Small intestine (tissue), 16 donors: Measurements from ENCODE around the gene SCG5. TPM values are rescaled to one million over a fixed set of nuclear protein-coding genes. Genes with fewer than 3 reads are reported as not detected.
"Not testable (repeated sequence)": the region's sequence is repeated elsewhere in the genome, so short reads cannot be mapped to it uniquely, and the experiment has no call there.

Experiments used
- DNase-seq, 2 donors: peaks; one replicate each; pipeline versions ENCODE4 v3.0.0 to v3.0.0-alpha.2; 2013
- FAIRE-seq: peaks from 2 replicates; lab custom pipeline; 2012; peaks lifted over from hg19 to GRCh38; lab: Jason Lieb, UNC
- H3K27ac ChIP-seq, 3 donors: one replicate each; pipeline ENCODE4 v1.5.1; 2013; ENCODE audit warnings: low read length in 2 of 3, mild to moderate bottlenecking in 2 of 3, control low read depth in 1 of 3, inconsistent platforms in 1 of 3, low read depth in 1 of 3, moderate library complexity in 1 of 3
- H3K27me3 ChIP-seq, 3 donors: one replicate each; pipeline ENCODE4 v1.6.1; 2013; ENCODE audit warnings: low read length in 3 of 3, inconsistent platforms in 1 of 3; ENCODE audit not compliant: control insufficient read depth in 3 of 3, insufficient read depth in 3 of 3
- H3K36me3 ChIP-seq, 3 donors: one replicate each; pipeline ENCODE4 v1.6.1; 2013; ENCODE audit warnings: low read length in 3 of 3, inconsistent platforms in 1 of 3, low read depth in 1 of 3, mild to moderate bottlenecking in 1 of 3, moderate library complexity in 1 of 3; ENCODE audit not compliant: control insufficient read depth in 3 of 3, insufficient read depth in 2 of 3
- H3K4me1 ChIP-seq, 3 donors: one replicate each; pipeline ENCODE4 v1.6.1; 2013; ENCODE audit warnings: low read length in 2 of 3, inconsistent platforms in 1 of 3, low read depth in 1 of 3, mild to moderate bottlenecking in 1 of 3, moderate library complexity in 1 of 3; ENCODE audit not compliant: control insufficient read depth in 3 of 3, insufficient read depth in 2 of 3
- H3K4me3 ChIP-seq, 3 donors: one replicate each; pipeline ENCODE4 v1.5.1; 2013; ENCODE audit warnings: low read length in 3 of 3, control low read depth in 1 of 3, inconsistent platforms in 1 of 3, low read depth in 1 of 3, mild to moderate bottlenecking in 1 of 3, moderate library complexity in 1 of 3
- H3K9me3 ChIP-seq, 2 donors: one replicate each; pipeline ENCODE4 v1.6.1; 2013; ENCODE audit warnings: low read depth in 1 of 2, low read length in 1 of 2; ENCODE audit not compliant: control insufficient read depth in 2 of 2, insufficient read depth in 1 of 2
- WGBS, 3 donors: extraction: QIAGEN DNeasy Blood & Tissue Kit; methylation state at CpG; one replicate each; pipeline ENCODE4 v1.1.7; 2013; 5-methylcytosine and 5-hydroxymethylcytosine counted together
- long read RNA-seq, 10 donors: transcript quantifications; one replicate each; lab custom pipeline, GENCODE V29; 2026
- polyA plus RNA-seq, 4 donors: library from polyadenylated mRNA; stranded (reverse) in 3 of 4; unstranded in 1 of 4; fragments of 200-250 nt in 3 of 4; fragments of 120-200 nt in 1 of 4; gene quantifications; one replicate each; pipeline versions ENCODE4 v1.2.1 to v1.2.3, GENCODE V29; 2013
- donor health status: healthy with polysubstance abuse.
- donor health status: control.
- donor health status: control.
- donor health status: Bipolar disorder and iron deficiency.
- donor health status: healthy.

SCG5 gene, protein sequence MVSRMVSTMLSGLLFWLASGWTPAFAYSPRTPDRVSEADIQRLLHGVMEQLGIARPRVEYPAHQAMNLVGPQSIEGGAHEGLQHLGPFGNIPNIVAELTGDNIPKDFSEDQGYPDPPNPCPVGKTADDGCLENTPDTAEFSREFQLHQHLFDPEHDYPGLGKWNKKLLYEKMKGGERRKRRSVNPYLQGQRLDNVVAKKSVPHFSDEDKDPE
- 10 to 100 TPM in 1 of 4 donors, 1 to 10 TPM in 3; 1.9 to 13.3 (median 6.3) TPM for polyA plus RNA-seq
- long read RNA-seq, donor 1: 0 reads
- long read RNA-seq, donor 2, partial matches to known transcripts: 0 of 1 reads
- long read RNA-seq, donor 2, other reads (novel, unspliced or antisense): 0 of 1 reads
- long read RNA-seq, donor 3, partial matches to known transcripts: 0 of 3 reads
- long read RNA-seq, donor 3, other reads (novel, unspliced or antisense): 0 of 3 reads
- long read RNA-seq, donor 4: 0 reads
- long read RNA-seq, donor 5, partial matches to known transcripts: 0 of 1 reads
- long read RNA-seq, donor 5, other reads (novel, unspliced or antisense): 0 of 1 reads
- long read RNA-seq, donor 6, partial matches to known transcripts: 0 of 7 reads
- long read RNA-seq, donor 6, other reads (novel, unspliced or antisense): 0 of 7 reads
- long read RNA-seq, donor 7: 0 reads
- long read RNA-seq, donor 8: 0 reads
- long read RNA-seq, donor 9, partial matches to known transcripts: 0 of 4 reads
- long read RNA-seq, donor 9, other reads (novel, unspliced or antisense): 0 of 4 reads
- long read RNA-seq, donor 10, transcript SCG5-201 (6 exons, 1,238 nt): minor isoform, 13 of 28 reads
- long read RNA-seq, donor 10, transcript SCG5-202 (6 exons, 1,235 nt): major isoform, 14 of 28 reads
- long read RNA-seq, donor 10, partial matches to known transcripts: 0 of 28 reads
- long read RNA-seq, donor 10, other reads (novel, unspliced or antisense): 0 of 28 reads

DNA sequence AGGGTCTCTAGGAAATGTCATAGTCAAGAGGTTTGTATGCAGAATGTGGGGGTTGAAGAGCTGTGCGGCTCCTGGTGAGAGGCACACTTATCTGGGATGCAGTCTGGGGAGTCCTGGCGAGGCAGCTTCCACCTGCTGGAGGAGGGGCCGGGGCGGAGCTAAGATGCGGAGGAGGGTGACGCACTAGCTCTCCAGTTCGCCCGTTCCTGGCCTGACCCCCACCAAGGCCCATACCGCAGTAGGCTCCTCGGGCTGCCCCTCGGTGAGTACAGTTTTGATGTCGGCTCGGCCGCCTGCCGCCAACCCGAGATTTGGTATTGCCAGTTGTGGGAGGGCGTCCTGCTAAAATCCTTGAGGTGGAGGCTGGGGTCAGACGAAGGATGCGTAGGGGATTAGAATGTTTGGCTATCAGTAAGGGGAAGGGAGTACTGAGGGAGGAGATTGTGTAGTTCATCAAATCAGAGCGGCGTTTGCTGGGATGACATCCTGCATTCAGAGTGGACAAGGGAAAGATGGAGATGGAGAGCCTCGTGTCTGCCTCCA is at the start of gene SCG5:
SCG5 (plus strand) TSS at position 194 of the 543 bp plus-strand sequence. CDS start 1,883 bp downstream, outside the sequence.
- Histone ChIP-seq H3K4me3 (peak within 1 kb of the TSS in 2 of 3 donors; percentile 31 to 40), H3K4me1 (no peaks in the 10 kb centered on the region), H3K27ac (peak within 1 kb of the TSS in 1 of 3 donors; percentile 48), H3K27me3 (peaks cover 0 to 7% (median 0%) of the 10 kb centered on the region in 3 donors), H3K36me3 (no peaks in the 10 kb centered on the region), H3K9me3 (no peaks in the 10 kb centered on the region)
- FAIRE-seq (no peak), DNase-seq (peak; percentile 19 to 51)
- 15 to 22% (median 19%) methylated on average over 22 of the region's 22 CpGs for WGBS, 3 donors

DNA sequence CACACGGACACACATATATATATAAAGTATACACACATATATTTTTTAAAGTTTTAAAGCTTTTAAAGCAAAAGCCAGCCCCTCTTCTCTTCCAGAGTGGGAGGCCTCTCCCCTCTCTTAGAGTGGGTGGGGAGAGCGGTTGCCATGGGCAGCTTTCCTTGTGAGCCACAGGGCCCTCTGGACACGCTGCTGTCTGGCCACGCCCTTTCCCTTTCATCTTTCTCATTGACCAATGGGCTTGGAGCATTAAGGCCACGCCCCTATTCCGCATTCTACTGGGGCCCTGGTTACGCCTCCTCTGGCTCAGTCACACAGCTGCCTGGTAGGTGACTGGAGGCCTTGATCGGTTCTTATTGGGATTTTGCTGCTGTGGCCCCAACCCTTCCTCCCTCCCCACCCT is 48.4 kb upstream of the SCG5 start, which contains the start of gene GOLGA8N:
GOLGA8N (plus strand) TSS at position 306 of the 400 bp plus-strand sequence.
- not testable (repeated sequence) for H3K9me3 ChIP-seq, H3K27me3 ChIP-seq, DNase-seq, FAIRE-seq, H3K27ac ChIP-seq, H3K4me1 ChIP-seq, H3K4me3 ChIP-seq, H3K36me3 ChIP-seq
- 79 to 82% methylated on average over 3 to 4 of the region's 8 CpGs; no CpG with 5 or more reads in 1 of the 3 donors for WGBS, 3 donors

DNA sequence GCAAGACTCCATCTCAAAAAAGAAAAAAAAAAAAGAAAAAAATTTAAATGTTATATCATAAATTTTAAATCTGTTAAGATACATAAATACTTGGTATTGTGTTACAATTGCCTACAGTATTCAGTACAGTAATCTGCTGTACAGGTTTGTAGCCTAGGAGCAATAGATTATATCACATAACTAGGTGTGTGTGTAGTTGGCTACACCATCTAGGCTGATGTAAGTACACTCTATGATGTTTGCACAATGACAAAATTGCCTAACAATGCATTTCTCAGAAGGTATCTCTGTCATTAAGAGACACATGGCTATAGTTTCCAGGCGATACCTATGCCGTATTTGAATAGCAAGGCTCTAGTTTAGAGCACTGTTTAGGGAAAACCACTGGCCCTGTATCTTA is 32.0 kb upstream of the SCG5 start:
- not testable (repeated sequence) for H3K9me3 ChIP-seq, H3K4me1 ChIP-seq, H3K27me3 ChIP-seq, H3K4me3 ChIP-seq, H3K36me3 ChIP-seq, H3K27ac ChIP-seq, FAIRE-seq, DNase-seq
- 87 to 94% (median 92%) methylated on average over 2 of the region's 2 CpGs for WGBS, 3 donors

DNA sequence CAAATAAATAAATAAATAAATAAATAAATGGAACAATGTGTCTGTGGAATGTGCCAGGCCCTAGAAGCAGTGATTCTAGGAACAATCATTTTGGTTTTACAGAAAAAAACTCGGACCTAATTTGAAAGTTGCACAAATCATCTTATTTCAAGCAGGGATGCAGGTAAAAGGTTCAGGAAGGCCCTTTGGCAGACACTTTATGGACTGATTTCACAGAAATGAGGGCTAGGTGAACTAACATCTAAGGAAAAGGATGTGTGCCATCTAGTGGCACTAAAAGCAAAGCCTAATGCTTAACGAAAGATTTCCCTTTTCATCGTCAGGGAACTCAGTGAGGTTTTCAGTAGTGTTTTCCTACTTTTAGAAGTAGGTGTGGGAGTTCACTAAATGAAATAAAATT is 30.8 kb upstream of the SCG5 start:
- DNase-seq: peak; percentile 13 to 36

DNA sequence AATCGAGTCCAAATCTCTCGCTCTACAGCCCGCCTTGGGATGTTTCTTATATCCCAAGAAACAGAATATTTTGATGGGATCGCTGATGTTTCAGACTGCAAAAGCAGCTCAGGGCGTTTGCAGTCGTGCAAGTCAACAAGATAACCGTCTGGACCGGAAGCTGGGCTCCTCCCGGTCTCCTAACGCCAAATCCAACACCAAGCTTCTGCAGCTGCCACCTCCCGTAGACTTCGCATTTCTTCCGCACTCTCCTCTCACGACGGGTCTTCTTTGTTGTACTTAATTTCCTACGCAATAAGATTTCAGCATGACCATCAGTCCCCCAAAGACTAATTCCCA is 26.8 kb upstream of the SCG5 start:
- DNase-seq: not testable (repeated sequence)

More for the DNA sequence above, 30.8 kb upstream of the SCG5 start:
- not testable (repeated sequence) for H3K27ac ChIP-seq, H3K27me3 ChIP-seq, H3K4me3 ChIP-seq, H3K4me1 ChIP-seq, FAIRE-seq, H3K9me3 ChIP-seq, H3K36me3 ChIP-seq
- WGBS, 3 donors: 0 to 4% (median 0%) methylated on average over 1 to 2 of the region's 3 CpGs

DNA sequence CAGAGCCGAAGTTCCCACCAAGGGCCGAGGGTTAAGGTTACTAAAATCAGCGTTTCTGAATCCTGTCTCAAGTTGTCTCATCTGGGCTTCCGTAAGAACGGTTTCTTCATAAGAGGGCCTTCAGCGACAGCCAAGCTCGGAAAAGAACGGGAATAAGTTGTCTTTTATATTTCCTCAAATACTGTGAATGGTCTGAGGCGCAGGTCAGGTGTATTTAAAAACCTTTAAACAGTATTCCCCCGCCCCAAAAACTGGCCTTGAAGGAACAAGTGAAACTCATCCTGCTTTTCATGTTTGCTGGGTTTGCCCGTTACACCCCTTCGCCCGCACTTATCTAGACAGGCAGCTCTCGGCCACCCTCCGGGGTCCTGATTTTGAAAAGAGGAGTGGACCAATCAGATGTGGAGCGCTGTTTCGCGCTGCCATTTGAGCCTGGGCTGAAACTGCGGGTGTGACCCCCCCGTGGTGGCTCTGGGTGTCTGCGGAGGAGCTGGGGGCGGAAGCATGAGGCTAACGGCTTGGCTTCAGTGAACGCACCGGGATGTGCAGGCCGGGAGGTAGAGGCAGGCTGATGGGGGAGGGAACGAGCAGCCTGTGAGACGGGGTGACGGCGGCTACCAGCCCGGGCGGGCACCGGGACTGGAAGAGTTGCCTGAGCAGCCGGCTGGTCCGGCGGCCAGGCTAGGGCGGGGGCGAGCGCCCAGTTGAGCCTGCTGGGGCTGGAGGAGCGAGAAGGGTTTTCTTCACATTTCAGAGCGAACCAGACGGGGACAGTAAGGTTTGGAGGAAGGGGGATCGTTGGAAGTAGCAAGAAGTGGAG is 26.2 kb upstream of the SCG5 start, which contains the start of gene ARHGAP11A:
ARHGAP11A (plus strand) TSS at position 454 of the 820 bp plus-strand sequence. CDS start 708 bp downstream, outside the sequence.
- not testable (repeated sequence) for H3K27me3 ChIP-seq, FAIRE-seq, H3K36me3 ChIP-seq, H3K9me3 ChIP-seq, H3K4me1 ChIP-seq
- 0 to 1% (median 0%) methylated on average over 21 to 31 of the region's 43 CpGs for WGBS, 3 donors
- peak within 1 kb of the TSS; percentile 46 to 66 (median 59) for H3K4me3 ChIP-seq
- peak; percentile 87 to 96 for DNase-seq
- peak within 1 kb of the TSS; percentile 41 to 88 (median 82) for H3K27ac ChIP-seq

More for the DNA sequence above, 26.8 kb upstream of the SCG5 start:
- not testable (repeated sequence) for H3K4me1 ChIP-seq, H3K36me3 ChIP-seq, FAIRE-seq, H3K9me3 ChIP-seq, H3K27me3 ChIP-seq
- Histone ChIP-seq H3K4me3 (peak overlapping the region in 2 of 3 donors; percentile 59 to 66), H3K27ac (peak overlapping the region; percentile 41 to 88 (median 82))
- 0 to 1% (median 0%) methylated on average over 7 to 11 of the region's 16 CpGs for WGBS, 3 donors

DNA sequence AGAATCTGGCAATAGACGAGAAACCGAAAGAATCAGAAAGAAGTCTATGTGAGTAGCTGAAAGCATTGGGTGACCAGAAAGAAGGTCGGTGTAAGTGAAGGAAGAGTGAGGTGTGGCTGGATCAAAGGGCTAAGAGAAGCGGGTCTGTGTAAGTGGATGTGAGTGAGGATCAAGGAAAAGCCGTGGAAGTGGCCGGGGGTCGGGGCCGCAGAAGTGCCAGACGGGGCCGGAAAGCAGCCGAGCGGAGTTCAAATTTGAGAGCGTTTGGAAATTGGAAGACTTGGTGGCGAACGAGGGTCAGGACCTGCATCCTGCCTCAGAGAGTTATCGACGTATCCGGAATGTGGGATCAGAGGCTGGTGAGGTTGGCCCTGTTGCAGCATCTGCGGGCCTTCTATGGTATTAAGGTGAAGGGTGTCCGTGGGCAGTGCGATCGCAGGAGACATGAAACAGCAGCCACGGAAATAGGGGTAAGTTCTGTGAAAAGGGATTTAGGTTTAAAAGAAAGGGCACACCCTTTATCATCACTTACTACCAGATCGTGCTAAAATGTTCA is 25.6 kb upstream of the SCG5 start:
- Histone ChIP-seq H3K27ac (peak overlapping the region in 2 of 3 donors; percentile 58 to 88), H3K4me3 (peak overlapping the region; percentile 46 to 66 (median 59))
- H3K27me3 ChIP-seq, H3K4me1 ChIP-seq, FAIRE-seq, H3K9me3 ChIP-seq, H3K36me3 ChIP-seq: not testable (repeated sequence)
- DNase-seq: peak in 1 of 2 donors; percentile 21
- 0% methylated on average over 11 to 18 of the region's 24 CpGs for WGBS, 3 donors
